ENCODE measurements around the gene GRIN2A.

Gene GRIN2A

GRCh38 chr16:9736547-9736946 lies 445.7 kb downstream of the GRIN2A start:
- DNase-seq, result no peak

- no peak for DNase-seq
Observed at GRCh38 chr16:9723136-9723535, 459.1 kb downstream of the GRIN2A start.

GRCh38 chr16:9713907-9714306 lies 468.3 kb downstream of the GRIN2A start:
- DNase-seq, result no peak

- no peak for DNase-seq
Observed at GRCh38 chr16:9713156-9713555, 469.1 kb downstream of the GRIN2A start.

GRCh38 chr16:9708972-9709620 lies 473.1 kb downstream of the GRIN2A start:
- no peak for DNase-seq

- peak; percentile 6 for DNase-seq
Observed at GRCh38 chr16:9706217-9706836, 475.9 kb downstream of the GRIN2A start.

- no peak for DNase-seq
Observed at GRCh38 chr16:9703731-9704130, 478.5 kb downstream of the GRIN2A start.

All from GF-D8 (cell line).